Measurements from ENCODE around the gene HS6ST3.
"Not testable (repeated sequence)": the region's sequence is repeated elsewhere in the genome, so short reads cannot be mapped to it uniquely, and the experiment has no call there.

Gene HS6ST3

DNA sequence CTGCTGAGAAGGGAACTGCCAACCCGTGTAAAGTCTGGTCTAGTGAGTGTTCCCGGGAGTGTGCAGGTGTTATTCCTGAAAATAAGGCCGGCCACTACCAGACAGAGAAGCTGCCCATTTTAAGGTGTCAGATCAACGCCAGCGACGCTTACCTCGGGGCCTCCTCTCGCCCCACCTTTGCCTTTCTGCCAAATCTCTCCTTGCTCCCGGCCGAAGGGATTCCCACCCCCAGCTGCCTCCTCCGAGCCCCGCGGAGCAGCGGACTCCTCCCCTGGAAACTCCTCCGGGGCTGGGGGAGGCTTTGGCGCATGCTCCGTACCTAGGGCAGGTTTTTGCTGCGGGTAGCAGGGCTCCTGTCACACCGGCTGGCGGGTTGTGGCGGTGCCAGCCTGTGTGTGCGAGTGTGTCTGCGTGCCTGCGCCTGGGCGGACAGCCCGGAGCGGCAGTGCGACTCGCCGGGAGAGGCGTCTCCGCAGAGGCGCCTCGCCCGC, at the start of gene HS6ST3:
HS6ST3 (plus strand) TSS at position 359 of the 491 bp plus-strand sequence.
- DNase-seq = no peak

DNA sequence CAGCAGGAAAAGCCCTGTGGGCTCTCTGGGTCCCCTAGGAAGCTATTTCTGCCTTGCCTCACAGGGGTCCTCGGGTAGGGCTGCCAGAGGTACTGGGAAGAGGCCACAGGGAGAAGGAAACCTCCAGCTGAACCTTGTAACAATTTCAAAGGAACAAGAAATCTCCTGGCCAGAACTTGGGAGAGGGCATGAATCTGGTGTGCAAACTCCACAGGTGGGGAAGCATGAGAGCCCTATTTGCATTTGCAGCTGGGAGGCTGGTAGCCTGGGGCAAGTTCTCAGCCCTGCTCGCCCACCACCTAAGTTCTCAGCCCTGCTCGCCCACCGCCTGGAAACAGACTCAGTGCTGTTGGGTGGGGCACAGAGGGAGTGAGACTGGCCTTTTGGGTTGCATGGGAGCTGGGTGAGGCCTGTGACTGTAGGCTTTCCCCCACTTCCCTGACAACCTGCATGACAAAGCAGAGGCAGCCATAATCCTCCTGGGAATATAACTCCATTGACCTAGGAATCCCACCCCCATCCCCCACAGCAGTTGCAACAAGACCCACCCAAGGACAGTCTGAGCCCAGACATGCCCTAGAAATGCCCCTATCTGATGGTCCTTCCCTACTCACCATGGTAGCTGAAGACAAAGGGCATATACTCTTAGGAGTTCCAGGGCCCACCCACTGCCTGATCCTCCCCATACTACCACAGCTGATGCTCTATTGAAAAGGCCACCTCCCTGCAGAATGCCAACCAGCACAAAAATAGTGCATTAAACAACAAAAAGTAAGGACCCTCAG, 48.4 kb upstream of the HS6ST3 start:
- no peak for DNase-seq

DNA sequence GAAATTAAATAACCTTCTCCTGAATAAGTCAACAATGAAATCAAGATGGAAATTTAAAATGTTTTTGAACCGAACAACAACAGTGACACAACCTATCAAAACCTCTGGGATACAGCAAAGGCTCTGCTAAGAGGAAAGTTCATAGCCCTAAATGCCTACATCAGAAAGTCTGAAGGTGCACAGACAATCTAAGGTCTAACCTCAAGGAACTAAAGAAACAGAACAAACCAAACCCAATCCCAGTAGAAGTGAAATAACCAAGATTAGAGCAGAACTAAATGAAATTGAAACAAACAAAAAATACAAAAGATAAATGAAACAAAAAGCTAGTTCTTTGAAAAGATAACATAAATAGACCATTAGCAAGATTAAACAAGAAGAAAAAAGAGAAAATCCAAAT, 45.7 kb upstream of the HS6ST3 start:
- no peak for DNase-seq

DNA sequence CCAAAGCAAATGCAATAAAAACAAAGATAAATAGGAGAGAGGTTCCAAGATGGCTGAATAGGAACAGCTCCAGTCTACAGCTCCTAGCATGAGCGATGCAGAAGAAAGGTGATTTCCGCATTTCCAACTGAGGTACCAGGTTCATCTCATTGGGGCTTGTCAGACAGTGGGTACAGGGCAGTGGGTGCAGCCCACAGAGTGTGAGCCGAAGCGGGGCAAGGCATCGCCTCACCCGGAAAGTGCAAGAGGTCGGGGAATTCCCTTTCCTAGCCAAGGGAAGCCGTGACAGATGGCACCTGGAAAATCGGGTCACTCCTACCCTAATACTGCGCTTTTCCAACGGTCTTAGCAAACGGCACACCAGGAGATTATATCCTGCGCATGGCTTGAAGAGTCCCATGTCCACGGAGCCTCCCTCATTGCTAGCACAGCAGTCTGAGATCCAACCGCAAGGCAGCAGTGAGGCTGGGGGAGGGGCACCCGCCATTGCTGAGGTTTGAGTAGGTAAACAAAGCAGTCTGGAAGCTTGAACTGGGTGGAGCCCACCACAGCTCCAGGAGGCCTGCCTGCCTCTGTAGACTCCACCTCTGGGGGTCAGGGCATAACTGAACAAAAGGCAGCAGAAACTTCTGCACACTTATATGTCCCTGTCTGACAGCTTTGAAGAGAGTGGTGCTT, 43.3 kb upstream of the HS6ST3 start:
- not testable (repeated sequence) for DNase-seq

DNA sequence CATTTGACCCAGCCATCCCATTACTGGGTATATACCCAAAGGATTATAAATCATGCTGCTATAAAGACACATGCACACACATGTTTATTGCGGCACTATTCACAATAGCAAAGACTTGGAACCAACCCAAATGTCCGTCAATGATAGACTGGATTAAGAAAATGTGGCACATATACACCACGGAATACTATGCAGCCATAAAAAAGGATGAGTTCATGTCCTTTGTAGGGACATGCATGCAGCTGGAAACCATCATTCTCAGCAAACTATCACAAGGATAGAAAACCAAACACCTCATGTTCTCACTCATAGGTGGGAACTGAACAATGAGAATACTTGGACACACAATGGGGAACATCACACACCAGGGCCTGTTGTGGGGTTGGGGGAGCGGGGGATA, 39.0 kb upstream of the HS6ST3 start:
- not testable (repeated sequence) for DNase-seq

DNA sequence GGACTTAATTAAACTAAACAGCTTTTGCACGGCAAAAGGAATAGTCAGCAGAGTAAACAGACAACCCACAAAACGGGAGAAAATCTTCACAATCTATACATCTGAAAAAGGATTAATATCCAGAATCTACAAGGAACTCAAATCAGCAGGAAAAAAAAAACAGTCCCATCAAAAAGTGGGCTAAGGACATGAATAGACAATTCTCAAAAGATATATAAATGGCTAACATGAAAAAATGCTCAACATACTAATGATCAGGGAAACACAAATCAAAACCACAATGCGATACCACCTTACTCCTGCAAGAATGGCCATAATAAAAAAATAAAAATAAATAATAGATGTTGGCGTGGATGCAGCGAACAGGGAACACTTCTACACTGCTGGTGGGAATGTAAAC, 38.4 kb upstream of the HS6ST3 start:
- not testable (repeated sequence) for DNase-seq

DNA sequence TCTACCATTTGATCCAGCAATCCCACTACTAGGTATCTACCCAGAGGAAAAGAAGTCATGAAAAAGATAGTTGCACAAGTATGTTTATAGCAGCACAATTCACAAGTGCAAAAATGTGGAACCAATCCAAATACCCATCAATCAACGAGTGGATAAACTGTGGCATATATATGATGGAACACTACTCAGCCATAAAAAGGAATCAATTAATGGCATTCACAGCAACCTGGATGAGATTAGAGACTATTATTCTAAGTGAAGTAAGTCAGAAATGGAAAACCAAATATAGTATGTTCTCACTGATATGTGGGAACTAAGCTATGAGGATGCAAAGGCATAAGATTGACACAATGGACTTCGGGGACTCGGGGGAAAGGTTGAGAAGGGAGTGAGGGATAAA, 38.0 kb upstream of the HS6ST3 start:
- not testable (repeated sequence) for DNase-seq

DNA sequence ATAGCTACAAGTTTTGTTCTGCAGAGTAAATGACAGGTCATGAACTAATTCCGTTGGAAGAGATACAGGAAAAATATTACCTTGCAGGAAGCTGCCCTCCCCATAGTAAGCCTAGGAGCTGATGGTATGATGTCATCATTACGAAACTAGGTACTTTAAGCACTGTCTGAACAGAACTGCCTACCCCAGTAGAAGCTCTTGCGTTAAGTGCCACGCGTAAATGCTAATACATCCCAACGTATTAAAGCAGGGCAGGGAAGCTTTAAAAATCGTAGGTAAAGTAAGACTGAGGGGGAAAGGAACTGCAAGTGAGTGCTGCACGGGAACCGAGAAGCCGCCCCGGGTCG, 37.3 kb upstream of the HS6ST3 start:
- no peak for DNase-seq

DNA sequence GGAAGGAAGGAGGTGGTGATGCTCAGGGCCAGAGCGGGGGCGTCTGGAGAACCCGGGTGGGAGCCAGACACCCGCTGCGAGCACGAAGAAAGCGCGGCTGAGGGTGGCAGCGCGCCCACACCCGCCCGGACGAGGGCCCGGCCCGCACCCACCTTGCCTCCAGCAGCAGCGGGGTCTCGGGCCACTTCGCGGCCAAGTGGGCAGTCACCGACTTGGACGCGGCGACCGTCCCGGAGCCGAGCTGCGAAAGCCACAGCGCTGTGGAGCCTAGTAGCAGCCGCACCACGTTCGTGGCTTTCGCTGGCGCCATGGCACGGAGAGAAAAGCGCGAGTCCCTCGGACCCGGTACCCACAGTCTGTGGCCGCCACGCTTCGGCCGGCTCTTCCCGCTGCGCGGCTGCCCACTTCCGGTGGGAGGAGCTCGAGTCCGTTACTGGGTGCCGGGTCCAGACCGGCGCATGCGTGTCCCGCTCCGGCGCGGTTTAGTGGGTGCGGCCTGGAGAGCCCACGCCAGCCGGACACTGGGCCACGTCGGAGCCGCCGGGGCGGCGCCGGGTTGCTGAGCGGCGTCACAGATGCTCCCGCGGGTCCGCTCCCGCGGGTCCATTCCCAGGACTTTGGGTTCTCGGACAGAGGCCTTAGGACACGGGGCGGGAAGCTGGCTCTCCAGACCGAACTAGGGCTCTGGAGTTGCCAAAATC, 36.8 kb upstream of the HS6ST3 start, which contains the start of gene UGGT2:
UGGT2 (minus strand) TSS at position 399 of the 701 bp plus-strand sequence; CDS start at position 310, 89 bp downstream.
- peak; percentile 71 for DNase-seq

DNA sequence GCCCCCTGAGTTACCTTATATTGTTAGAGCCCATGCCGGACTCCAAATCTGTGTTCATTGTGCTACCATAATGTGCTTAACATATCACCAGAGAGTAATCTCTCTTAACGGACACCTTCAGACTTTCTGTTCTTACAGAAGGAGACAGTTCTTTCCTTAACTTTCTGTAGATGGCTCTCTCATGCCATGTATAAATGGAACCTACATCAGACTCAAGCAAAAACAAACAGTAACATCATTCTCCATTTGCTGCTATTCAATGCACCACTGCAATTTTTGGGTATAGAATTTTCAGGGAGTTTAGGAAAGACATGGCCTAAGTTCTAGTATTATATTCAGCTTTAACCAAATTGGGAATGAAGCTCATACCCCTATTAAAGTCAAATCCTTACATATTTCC, 24.1 kb upstream of the HS6ST3 start:
- DNase-seq = no peak

DNA sequence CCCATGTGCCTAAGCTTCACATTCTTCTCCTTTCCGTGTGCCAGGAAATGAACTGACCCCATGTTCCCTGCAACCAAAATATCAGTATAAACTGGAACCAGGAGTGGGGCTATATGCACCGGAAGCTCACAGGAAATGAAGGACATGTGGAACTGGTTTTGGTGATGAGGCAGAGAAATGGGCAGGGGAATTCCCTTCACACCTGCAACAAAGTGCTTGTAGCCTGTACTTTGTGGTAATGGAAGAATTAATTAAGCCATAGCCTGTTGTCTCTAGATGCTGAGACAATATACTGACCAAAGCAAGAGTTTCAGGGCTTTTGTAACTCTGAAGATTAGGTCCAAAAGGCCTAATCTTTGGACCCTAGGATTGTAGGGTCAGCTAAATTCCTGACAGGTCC, 21.2 kb upstream of the HS6ST3 start:
- no peak for DNase-seq

DNA sequence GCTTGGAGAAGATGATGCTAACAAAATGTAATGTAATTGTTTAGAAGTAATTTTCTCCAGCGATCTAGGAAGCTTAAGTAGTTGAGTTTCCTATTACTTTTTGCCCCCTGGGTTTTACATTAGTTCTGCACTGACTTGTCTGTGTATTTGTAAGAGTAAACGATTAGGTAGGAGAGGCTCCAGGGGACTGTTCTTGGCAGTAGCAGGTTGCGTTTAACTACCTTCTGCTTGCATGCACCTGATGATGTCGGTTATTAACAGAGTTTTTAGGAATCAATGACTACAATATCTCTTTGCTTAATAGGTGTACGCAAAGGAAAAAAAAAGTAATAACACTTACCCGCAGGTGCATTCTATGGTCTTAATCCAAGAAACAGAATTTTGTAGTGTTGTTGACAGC, 18.4 kb upstream of the HS6ST3 start:
- DNase-seq = no peak

DNA sequence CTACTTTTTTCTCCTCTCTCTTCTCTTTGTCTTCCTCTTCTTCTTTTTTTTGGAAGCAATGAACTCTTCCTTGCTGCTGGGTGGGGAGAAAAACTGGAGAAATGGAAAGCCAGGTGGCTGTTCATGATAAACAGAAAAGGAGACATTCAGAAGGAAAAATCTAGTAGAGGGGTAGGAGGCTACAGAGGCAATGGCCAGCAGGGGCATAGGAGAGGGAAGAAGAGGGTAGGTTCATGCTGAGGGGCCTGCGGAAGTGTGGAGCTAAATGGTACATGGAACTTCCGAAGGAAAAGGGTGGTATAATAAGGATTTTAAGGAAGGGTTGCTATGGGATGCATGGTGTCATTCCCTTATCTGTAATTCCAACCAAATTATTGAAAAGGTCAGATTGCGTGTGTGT, 17.5 kb upstream of the HS6ST3 start:
- no peak for DNase-seq

DNA sequence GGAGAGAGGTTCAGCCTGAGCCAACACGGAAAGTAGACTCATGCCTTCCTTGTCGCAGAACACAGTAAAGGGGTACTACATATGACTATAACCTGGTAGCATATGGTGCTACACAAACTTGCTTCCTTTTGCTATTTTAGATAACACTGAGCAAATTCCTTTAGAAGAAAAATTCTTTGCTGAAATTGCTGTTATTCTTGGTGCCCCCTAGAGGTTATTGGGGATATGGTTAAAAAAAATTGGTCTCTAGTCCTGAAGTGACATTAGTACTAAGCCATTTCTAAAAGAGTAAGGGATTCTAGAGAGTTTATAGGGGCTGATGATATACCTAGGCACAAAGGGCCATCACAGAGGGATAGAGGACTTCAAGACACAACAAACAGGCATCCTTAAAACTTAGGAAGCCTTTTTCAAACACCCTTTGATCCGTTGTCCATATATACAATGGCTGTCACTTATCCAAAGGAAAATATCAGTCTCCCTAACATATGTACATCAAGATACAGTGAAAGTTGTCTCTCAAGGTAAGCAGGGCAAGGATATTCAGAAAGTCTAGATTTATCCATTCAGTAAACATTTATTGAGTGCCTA, 13.9 kb upstream of the HS6ST3 start:
- no peak for DNase-seq

DNA sequence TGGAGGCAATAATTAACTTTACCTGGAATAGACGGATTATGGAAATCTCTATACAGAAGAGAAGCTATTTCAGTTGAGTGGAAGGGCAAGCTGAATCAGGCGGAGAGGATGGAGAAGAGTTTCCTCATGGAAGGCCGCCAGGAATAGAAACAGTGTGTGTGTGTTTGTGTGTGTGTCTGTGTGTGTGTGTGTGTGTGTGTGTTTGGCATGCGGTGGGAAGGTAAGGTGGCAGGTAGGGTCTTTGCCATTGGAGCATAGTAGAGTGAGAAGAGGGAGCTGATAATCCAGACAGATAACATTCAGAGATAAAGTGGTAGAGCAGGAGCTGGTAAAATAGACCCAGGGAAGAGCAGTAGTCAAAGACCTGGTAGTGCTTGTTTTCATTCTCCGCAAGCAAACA, 9.2 kb upstream of the HS6ST3 start:
- DNase-seq = no peak

DNA sequence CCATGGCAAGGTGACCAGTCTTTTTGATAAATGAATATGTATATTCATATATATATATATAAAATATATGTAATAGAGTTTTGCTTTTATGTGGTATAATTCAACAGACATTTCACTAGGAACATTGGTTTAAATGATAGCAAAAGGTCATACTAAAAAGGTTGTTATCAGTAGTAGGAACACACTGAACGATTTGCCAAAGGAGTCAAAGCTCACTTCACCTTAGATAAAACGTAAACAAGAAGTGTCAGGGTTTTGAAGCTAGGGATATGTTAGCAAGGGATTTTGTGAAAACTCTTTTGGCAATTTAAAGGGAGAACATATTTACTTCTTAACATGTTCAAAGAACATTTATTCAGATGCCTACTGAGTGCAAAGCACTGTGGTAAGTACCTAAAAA, 8.0 kb upstream of the HS6ST3 start:
- DNase-seq = no peak

DNA sequence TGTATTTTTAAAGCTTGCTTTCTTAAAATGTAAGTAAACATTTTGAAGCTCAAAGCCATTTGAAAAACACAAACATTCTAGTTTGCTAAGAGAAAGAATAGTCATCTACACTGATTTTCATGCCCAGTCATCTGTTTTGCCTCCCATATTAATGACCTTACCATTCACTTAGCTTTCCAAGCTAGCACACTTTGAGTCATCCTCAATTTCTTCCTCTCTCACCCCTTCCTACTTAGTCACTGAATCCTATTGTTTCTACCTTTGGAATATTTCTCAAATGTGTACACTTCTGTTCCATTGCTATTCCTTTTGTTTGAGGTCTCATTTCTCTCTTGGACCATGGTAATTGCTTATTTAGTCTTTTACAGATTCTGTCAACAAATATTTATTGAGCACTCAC, 7.3 kb upstream of the HS6ST3 start:
- no peak for DNase-seq

DNA sequence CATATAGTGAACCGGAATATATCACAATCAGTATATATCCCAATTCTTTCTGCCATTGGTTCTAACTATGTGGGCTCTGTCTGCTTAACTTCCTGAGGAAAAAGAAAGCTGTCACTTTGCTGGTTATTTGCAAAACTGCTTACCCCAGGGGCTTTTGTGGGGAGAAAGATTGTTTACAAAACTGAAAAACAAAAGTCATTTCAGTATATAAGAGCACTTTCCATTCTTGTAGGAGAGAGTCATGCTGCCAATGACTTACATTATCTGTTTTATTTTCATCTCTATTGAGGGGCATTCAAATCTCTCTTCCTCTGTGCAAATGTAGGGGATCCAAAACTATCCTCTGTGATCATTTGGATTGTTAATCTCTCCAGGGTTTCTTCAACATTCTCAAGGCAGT, 3.2 kb upstream of the HS6ST3 start:
- no peak for DNase-seq

DNA sequence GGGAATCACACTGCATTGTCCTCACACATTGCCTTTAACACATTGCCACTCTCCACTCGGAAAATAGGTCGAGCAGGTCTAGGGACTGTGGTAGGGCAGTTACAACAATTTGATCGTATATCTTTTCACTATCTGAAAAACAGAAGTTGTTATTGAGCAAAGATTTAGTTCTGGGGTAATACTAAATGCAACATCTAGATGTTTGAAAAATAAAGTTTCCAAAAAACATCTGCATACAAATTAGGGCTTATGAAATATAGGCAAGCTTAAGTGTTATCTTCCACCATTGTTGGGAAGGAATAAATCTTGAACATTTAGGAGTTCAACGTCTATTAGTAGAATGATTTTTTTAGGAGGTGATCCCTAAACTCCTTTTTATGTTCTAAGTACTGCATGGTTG, 768 bp upstream of the HS6ST3 start:
- no peak for DNase-seq

DNA sequence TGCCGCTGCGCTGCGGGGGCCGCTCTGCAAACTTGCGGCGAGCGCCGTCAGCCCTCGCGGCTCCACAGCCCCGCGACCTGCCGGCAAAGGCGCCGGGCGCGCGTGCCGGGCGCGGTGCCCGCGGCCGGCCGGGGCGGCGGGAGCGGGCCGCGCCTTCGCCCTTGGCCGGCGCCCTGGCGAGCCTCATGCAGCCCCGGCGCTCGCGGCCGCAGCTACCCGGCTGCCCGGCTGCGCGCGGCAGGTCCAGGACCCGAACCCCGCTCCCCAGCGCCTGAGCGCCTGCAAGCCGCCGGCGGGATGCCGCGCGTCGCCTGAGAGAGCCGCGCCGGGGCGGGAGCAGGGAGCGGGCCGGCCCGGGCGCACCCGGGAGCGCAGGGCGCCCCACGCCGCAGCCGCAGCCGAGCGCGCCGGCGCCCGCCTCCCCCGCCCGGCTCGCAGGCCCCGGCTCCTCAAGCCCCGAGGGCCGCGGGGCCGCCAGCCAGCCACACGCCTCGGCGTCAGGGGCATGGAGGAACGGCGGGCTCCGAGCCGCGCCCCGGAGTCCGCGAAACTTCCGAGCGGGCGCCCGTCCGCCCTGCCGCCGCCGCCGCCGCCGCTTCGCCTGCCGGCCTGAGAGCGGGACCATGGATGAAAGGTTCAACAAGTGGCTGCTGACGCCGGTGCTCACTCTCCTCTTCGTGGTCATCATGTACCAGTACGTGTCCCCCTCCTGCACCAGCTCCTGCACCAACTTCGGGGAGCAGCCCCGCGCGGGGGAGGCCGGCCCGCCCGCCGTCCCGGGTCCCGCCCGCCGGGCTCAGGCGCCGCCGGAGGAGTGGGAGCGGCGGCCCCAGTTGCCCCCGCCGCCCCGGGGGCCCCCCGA, 564 bp downstream of the HS6ST3 start:
- no peak for DNase-seq

DNA sequence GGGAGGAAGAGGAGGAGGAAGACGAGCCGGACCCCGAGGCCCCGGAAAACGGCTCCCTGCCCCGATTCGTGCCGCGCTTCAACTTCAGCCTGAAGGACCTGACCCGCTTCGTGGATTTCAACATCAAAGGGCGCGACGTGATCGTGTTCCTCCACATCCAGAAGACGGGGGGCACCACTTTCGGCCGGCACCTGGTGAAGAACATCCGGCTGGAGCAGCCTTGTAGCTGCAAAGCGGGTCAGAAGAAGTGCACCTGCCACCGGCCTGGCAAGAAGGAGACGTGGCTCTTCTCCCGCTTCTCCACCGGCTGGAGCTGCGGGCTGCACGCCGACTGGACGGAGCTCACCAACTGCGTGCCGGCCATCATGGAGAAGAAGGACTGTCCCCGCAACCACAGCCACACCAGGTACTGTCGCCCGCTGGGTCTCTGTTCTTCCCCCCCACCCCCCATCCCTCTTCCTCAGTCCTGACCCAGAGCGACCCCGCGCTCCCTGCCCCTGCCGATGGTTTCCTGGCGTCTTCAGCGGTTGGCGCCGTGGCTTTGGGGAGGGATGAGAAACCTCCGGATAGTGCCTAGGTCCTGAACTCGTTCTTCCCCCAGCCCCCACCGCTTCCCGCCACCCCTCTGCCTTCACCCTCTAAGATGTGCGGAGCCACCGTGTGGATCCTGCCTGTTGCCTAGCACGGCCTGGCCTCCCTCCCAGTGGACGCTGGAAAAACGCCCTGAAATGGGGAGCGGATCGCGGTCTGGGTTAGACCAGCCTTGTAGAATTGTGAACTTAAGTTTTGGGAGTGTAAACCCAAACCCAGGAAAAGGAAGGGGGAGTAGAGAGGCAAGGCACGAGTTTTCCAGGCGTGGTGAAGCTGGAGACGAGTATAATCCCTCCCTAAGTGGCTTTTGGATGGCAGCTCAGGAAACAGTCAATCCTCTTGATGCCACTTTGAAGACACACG, 1.5 kb downstream of the HS6ST3 start:
- DNase-seq = no peak

All from NK-92 treated with Interleukin-12 subunit alpha and Interleukin-12 subunit beta, amount 100 ng/mL, for 24 hours (cell line).